ENCODE results near the gene TCP1. TPM values are rescaled to one million over a fixed set of nuclear protein-coding genes. Genes with fewer than 3 reads are reported as not detected.
"Not testable (repeated sequence)": the region's sequence is repeated elsewhere in the genome, so short reads cannot be mapped to it uniquely, and the experiment has no call there.

The TCP1 gene
- 164 TPM for total RNA-seq
- long read RNA-seq, transcript TCP1-201 (12 exons, 2,499 nt), result major isoform, 327 of 354 reads
- long read RNA-seq, partial matches to known transcripts, result 15 of 354 reads
- long read RNA-seq, other reads (novel, unspliced or antisense), result 9 of 354 reads

DNA sequence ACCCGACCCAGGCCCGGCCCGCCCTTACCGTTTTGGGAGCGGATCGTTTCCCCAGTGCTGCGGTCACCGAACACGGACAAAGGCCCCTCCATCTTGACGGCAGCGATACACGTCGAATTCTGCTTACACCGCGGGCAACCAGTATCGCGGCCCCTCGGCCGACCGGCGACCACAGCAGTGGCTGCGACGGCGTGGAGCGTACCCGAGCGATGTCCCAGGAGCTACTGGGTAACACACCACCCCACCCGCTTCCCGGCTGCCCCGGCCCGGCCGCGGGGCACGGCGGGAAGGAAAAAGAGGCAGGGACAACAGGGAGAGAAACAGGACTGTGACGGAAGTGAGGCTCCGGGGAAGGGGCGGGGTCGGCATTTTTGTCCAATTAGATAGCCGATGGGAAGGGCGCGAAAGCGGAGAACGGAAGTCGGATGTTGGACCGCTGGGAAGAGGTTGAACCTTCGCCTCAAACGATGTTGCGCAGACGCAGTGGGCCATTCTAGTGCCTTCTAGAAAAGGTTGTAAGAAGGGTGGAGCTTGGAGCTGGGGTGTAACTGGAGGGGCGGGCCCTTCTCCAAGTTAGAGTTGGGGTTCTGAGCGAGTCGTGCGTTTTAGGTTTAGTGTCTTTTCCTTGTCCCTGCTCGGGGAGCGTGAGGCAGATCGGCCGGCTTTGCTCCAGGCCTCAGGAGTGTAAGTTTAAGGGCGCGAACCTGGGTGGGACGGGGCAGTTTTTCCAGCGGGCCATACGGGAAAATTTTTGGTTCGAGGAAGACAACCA, at the start of gene TCP1:
TCP1 (minus strand) TSS at position 226 of the 772 bp plus-strand sequence; CDS start at position 92, 134 bp downstream.
- peak; percentile 93 for ATAC-seq

DNA sequence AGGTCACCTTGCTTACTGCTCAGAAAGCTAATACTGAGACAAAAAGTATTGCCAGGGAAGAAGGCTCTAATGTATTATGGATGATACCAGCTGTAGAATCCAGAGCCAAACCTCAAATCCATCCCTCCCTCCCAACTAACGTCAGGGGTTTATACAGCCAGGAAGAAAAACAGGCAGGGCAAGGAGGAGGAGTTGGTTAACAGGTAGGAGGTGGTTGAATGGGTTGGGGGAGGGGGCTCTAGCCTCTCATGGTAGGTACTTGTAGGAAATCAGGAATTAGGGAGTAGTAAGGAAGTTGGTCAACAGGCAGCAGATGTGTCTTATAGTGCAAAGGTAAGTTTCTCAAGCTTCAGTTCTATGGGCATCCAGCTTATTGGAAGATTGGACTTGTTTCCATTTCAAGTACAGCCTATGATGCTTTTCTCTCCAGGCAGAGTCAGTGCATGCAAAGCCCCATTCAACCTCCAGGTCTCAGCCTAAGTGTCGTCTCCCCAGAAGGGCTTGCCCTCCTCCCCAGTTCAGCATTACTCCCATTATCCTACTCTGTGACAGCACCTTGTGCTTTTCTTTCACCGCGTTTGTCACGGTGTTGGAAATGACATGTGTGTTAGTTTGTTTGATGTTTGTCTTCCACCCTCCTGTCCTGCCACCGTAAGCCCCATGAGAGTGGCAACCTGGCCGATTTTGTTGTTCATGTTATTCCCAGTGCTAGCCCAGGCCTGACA, 48.8 kb upstream of the TCP1 start:
- no peak for ATAC-seq
- intact Hi-C loops (cut with micrococcal nuclease), result no loop called here

More for the DNA sequence above, at the start of gene TCP1:
- intact Hi-C loops (cut with micrococcal nuclease), result loop anchor here (10.0 kb wide), 2 partner anchors 95 to 255 kb away; partner anchors contain the start of gene SOD2
- peak; percentile 99 for DNase-seq

DNA sequence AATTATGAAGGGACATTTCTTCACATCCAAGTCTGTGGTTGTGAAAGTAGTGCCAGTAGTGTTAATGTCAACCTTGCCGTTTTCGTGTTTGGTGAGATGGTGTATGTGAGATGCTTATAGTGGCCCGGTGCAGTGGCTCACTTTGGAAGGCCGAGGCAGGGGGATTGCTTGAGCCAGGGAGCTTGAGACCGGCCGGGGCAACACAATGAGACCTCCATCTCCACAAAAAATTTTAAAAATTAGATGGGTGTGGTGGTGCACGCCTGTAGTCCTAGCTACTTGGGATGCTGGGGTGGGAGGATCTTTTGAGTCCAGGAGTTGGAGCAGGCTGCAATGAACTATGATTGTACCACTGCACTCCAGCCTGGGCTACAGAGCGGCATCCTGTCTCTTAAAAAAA, 48.1 kb upstream of the TCP1 start:
- ATAC-seq, result no peak
- DNase-seq, result no peak
- intact Hi-C loops (cut with micrococcal nuclease), result no loop called here

More for the DNA sequence above, 48.8 kb upstream of the TCP1 start:
- no peak for DNase-seq

DNA sequence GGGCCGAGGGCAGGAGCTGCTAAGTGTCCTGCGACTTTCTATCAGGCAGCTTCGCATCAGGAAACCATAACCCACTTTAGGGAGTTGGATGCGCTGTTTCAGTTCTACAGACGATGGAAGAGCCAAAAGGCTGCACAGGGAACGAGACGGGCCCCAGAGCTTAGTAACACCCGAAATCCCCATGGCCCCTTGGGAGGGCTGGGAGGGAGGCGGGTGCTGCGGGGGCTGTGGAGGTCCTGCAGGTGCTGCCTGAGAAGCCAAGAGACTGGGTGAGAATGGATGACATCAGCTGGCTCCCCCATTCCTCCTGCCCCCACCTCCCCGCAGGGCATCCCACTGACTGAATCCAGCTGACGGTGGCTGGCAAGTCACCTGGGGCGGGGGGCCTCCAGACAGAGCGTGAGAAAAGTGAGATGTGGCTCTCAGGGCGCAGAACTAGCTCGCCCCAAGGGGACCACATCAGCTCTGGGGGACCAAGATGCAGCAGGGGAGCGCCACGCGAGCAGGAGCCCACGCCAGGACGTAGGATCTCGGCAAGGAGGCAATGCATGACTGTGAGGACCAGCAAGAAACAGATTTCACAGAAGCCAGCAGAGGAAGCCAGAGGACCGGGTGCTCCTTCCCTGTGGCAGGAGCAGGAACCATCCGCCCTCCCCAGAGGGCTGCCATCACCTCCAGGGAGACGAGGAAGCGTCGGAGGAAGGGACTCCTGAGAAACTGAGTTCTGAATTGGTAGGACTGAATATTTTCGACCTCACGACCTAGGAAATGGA, 47.5 kb upstream of the TCP1 start:
- intact Hi-C loops (cut with micrococcal nuclease), result no loop called here
- DNase-seq (peak; percentile 47), ATAC-seq (peak; percentile 68)

DNA sequence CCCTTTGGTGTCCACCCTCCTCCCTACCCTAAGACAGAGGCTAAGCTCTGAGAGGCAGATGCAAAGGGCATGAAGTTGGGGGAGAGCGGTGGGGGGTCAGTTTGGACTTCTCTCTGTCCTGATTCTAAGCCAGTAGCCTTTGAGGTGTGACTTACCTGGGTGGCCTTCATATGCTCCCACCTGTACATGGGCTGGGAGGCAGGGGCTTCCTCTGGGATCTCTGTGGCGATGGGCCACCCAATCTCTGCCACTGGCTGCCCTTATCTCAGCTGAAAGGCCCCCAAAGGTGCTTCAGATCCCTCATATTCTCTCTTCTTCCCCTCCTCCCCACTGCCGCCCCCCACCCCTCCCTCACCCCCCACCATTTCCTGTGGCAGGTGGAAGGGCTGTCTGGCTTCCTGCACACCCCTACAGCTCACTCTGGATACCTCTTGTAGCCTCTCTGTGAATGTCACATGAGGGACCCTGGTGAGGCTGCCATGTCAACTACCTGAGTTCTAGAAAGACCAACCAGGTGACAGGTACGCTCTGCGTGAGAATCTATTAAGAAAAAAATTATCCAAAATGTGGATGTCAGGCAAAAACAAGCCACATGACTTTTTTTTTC, 44.7 kb upstream of the TCP1 start:
- ATAC-seq (no peak), DNase-seq (no peak)
- intact Hi-C loops (cut with micrococcal nuclease), result no loop called here

DNA sequence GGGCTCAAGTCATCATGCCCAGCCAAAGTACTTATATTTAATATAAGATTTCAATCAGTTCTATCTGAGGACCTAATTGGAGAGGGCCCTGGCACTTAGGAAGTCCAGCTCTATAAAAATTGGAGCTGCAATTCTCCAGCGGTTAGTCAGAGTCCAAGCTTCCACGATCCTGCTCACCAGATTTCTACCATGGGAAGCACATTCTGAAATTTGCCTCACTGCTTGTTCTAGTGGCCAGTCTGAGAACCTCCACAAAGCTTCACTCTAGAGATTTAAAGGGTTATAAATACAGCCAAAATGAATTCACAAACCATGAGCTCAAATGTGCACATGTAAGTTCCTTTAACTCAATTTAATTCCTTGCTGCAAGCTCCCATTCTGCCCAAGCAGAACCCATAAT, 44.2 kb upstream of the TCP1 start:
- DNase-seq, result no peak
- no peak for ATAC-seq
- intact Hi-C loops (cut with micrococcal nuclease), result no loop called here

DNA sequence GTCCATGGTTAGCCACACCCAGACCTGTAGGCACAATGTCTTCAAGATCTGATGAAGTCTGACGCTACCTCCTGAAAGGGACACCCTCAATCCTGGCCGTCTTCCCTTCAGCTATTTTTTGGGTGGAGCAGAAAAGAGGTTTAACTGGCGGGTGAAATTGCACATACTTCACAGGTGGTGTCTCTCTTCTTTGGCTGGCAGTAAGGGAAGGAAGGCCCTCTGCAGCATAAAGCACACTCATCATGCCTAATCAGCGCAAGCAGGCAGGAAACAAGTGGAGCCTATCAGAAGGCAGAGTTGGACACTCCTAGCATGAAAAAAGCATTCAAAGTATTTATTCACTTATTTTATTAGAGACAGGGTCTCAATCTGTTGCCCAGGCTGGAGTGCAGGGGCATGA, 43.5 kb upstream of the TCP1 start:
- no peak for ATAC-seq

DNA sequence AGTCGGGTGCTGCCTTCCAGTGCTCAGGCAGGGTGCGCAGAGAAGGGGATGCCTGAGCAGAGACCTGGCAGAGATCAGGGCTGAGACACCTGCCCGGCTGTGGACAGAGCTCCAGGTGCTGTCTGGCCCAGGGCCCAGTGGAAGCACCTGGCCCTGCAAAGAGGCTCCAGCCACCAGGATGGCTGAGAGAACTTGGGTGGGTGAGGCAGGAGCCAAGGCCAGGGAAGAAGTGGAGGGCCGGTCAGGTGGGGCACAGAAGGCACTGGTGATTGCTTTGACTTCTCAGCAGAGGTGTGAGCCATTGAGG, 41.9 kb upstream of the TCP1 start:
- ATAC-seq (no peak), DNase-seq (no peak)
- intact Hi-C loops (cut with micrococcal nuclease), result no loop called here

More for the DNA sequence above, 43.5 kb upstream of the TCP1 start:
- intact Hi-C loops (cut with micrococcal nuclease), result no loop called here
- DNase-seq, result no peak

DNA sequence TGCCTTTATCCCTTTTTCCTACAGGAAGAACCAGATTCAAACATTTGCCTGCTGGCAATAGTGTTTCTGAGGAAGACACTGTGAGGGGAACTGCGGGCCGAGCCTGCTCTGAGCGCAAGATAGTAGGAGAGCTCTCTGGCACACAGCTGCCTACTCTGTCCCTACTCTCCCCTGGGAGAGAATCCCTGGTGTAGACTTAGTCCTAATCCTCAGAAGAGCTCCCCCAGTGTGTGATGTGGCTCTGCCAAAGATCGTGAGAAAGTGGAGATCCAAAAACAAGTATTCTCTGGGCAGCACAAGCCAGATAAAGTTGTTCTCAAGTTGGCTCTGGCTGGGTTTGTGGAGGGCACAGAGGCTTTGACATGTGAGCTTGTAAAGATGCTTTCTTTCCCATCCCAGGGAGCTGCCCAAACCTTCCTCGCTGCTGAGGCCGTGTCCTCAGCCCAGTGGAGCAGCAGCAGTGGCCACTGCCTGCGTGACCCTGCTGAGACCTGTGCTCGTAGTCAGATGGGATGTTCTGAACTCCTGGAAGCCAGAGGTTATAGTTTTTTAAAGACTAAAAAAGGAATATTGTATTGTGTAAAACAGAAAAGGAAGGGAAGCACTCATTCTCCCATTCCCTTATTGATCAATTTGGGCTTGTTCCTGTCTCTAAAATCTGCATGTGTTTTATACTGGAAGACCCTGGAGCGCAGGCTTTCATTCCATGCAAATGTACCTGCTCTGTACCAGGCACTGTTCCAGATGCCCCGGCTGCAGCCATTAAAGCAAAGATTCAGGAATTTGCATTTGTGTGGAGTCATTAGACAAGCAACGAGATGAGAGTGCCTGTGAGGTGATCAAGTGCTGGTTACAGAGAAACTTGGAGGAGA, 41.3 kb upstream of the TCP1 start:
- ATAC-seq (no peak), DNase-seq (no peak)
- intact Hi-C loops (cut with micrococcal nuclease), result no loop called here

DNA sequence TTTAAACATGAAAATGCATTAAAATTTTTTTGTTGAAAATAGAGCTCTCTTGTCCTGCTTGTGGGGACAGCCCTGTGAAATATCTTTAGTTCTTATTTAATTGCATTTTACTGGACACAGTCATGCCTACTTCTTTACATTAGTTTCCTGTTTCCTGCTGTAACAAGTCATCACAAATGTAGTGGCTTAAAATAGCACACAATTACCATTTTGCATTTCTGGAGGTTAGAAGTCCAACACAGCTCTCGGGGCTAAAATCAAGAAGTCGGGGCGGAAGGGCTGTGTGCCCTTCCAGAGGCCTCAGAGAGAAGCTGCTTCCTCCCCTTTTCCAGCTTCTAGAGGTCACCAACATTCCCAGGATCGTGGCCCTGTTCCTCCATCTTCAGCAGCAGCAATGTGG, 40.1 kb upstream of the TCP1 start:
- ATAC-seq, result no peak
- DNase-seq, result no peak
- intact Hi-C loops (cut with micrococcal nuclease), result no loop called here

DNA sequence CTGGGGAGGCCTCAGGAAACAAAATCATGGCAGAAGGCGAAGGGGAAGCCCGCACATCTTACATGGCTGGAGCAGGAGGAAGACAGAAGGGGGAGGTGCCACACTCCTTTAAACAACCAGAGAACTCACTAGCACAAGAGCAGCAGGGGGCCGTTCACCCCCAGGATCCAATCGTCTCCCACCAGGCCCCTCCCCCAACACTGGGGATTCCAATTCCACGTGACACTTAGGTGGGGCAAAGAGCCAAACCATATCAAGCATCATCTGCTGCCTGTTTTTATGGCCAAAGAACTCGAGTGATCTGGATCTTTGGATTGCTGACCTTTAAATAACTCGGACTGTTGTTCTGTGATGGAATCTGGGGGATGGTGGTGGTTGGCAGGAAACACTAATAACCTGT, 38.7 kb upstream of the TCP1 start:
- ATAC-seq (no peak), DNase-seq (no peak)
- intact Hi-C loops (cut with micrococcal nuclease), result no loop called here

DNA sequence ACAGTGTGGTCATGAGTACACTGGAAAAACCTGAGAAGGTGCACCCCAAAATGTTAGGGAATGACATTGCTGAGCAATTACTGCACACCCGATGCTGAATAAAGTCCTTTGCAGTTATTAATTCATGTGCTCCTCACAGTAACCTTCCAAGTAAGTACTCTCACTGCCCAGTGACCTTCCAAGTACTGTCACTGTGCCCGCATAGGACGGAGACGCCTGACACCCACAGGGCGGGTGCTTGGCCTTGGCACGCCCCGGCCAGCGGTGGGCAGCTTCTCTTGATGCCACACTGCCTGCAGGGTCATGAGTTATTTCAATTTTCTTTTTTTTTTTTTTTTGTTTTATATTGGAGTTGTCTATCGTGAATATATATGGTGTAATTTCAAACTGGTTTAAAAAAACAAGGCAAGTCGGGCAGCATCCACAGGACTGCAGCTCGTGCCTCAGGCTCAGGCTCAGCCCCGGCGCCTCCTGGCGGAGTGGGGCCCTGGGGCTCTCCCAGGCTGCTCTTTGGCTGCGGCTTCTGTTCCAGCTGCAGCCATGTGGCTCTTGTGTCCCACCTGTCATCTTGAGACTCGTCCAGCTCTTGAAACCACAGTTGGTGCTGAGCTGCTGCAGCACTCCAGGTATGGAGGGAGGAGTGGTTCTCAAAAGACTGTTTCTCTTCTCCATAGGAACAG, 37.7 kb upstream of the TCP1 start:
- ATAC-seq (peak; percentile 70), DNase-seq (peak; percentile 48)
- intact Hi-C loops (cut with micrococcal nuclease), result no loop called here

DNA sequence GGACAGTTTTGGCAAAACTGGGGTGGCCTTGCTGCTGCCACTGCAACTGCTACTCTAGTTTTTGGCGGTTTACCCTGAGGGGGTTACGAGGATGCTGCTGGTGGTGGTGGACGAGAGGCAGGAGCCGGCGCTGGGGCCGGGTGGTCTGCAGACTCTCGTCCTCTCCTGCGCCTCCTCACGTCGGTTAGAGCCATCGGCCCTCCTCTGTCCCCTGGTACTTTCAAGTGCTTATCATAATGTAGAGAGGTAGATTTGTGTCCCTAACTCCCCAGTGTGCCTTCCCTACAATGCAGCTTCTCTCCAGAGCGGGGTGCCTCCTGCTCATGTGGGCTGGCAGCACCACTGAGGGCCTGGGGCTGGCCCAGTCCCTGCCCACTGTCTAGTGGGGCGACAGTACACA, 36.6 kb upstream of the TCP1 start:
- no peak for ATAC-seq
- no peak for DNase-seq
- intact Hi-C loops (cut with micrococcal nuclease), result no loop called here

DNA sequence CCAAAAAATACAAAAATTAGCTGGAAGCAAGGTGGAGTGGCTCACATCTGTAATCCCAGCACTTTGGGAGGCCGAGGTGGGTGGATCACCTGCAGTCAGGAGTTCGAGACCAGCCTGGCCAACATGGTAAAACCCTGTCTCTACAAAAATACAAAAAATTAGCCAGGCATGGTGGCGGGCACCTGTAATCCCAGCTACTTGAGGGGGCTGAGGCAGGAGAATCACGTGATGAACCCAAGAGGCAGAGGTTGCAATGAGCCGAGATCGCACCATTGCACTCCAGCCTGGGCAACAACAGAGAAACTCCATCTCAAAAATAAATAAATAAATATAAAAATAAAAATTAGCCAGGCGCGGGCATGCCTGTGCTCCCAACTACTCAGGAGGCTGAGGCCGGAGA, 35.3 kb upstream of the TCP1 start:
- intact Hi-C loops (cut with micrococcal nuclease); ATAC-seq: not testable (repeated sequence)

DNA sequence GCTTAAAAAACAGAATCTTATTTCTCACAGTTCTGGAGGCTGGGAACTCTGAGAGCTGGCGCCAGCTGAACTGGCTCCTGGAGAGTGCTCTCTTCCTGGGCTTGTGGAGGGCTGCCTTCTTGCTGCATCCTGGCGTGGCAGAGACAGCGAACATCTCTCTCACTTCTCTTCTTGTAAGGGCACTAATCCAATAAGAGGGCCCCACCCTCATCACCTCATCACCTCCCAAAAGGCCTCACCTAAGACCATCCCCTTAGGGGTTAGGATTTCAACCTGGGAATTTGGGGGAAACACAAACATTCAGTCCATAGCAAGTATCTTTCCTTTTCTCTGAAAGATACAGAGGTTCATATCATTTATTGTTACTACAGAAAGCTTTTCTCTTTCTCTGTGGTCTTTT, 34.6 kb upstream of the TCP1 start:
- DNase-seq (no peak), ATAC-seq (no peak)
- intact Hi-C loops (cut with micrococcal nuclease), result no loop called here

More for the DNA sequence above, 35.3 kb upstream of the TCP1 start:
- not testable (repeated sequence) for DNase-seq

DNA sequence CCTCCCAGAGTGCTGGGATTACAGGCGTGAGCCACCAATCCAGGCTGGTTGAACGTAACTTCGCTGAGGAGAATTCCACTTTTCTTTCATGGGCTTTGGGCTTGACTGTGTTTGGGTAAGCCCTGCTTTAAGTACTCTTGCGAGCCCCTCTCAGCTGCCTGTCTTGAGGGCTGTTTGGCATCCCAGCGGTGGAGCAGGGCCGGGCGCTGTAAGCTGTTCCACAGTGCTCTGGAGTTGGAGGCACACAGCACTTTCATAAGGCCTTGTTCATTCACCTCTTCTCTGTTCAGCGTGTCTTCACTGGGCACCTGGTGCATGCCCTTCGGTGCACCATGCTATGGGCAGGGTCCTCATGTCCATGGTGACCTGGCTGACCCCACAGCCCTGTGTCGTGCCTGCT, 32.3 kb upstream of the TCP1 start:
- no peak for DNase-seq
- intact Hi-C loops (cut with micrococcal nuclease), result no loop called here
- no peak for ATAC-seq

DNA sequence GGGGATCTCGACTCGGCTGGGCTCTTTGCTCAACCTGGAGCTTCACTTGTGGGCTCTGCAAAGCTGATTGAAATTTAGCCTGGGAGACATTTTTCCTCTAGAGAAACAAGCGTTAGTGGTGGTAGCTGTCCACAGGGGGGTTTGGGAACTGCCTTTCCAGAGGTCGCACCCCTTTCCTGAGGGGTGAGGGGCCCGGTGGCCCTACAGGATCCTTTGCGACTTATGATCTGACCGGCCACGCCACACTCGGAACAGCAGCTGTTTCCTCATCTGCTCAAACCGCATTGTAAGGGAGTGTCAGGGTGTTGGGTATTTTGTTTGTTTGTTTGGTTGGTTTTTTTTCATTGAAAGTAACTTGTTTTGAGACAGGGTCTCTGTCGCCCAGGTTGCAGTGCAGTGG, 31.7 kb upstream of the TCP1 start:
- DNase-seq, result no peak
- ATAC-seq, result no peak
- intact Hi-C loops (cut with micrococcal nuclease), result no loop called here

All from left ventricle myocardium superior (tissue), 1 donor.